Nephron progenitor cell (in vitro differentiated cells): ENCODE results near the gene RAPH1.

Experiments used
- DNase-seq: peaks from one replicate; pipeline ENCODE4 v3.0.0; 2021
- H3K27ac Mint-ChIP-seq: 2 replicates; pipeline ENCODE4 v1.8.0; 2021; ENCODE audit warnings: mild to moderate bottlenecking, moderate library complexity, mixed read lengths
- H3K27me3 Mint-ChIP-seq: 2 replicates; pipeline ENCODE4 v1.8.0; 2021; ENCODE audit warnings: mild to moderate bottlenecking, low read depth, mixed read lengths; ENCODE audit not compliant: poor library complexity
- H3K36me3 Mint-ChIP-seq: 2 replicates; pipeline ENCODE4 v1.8.0; 2021; ENCODE audit warnings: low read depth, mixed read lengths
- H3K4me1 Mint-ChIP-seq: 2 replicates; pipeline ENCODE4 v1.8.0; 2021; ENCODE audit warnings: mixed read lengths
- H3K4me3 Mint-ChIP-seq: 2 replicates; pipeline ENCODE4 v1.8.0; 2021; ENCODE audit warnings: mild to moderate bottlenecking, moderate library complexity, mixed read lengths
- H3K9me3 Mint-ChIP-seq: 2 replicates; pipeline ENCODE4 v1.8.0; 2021; ENCODE audit warnings: mild to moderate bottlenecking, moderate library complexity, mixed read lengths
- CTCF ChIP-seq: fragments of 200-600 bp; sonication (generic); IDR thresholded peaks from 2 replicates; pipeline ENCODE4 v1.5.0; 2021; ENCODE audit warnings: antibody characterized with exemption

RAPH1 gene, protein sequence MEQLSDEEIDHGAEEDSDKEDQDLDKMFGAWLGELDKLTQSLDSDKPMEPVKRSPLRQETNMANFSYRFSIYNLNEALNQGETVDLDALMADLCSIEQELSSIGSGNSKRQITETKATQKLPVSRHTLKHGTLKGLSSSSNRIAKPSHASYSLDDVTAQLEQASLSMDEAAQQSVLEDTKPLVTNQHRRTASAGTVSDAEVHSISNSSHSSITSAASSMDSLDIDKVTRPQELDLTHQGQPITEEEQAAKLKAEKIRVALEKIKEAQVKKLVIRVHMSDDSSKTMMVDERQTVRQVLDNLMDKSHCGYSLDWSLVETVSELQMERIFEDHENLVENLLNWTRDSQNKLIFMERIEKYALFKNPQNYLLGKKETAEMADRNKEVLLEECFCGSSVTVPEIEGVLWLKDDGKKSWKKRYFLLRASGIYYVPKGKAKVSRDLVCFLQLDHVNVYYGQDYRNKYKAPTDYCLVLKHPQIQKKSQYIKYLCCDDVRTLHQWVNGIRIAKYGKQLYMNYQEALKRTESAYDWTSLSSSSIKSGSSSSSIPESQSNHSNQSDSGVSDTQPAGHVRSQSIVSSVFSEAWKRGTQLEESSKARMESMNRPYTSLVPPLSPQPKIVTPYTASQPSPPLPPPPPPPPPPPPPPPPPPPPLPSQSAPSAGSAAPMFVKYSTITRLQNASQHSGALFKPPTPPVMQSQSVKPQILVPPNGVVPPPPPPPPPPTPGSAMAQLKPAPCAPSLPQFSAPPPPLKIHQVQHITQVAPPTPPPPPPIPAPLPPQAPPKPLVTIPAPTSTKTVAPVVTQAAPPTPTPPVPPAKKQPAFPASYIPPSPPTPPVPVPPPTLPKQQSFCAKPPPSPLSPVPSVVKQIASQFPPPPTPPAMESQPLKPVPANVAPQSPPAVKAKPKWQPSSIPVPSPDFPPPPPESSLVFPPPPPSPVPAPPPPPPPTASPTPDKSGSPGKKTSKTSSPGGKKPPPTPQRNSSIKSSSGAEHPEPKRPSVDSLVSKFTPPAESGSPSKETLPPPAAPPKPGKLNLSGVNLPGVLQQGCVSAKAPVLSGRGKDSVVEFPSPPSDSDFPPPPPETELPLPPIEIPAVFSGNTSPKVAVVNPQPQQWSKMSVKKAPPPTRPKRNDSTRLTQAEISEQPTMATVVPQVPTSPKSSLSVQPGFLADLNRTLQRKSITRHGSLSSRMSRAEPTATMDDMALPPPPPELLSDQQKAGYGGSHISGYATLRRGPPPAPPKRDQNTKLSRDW

GRCh38 chr2:203535078-203535783, at the start of gene RAPH1:
RAPH1 (minus strand) TSS chr2:203535301; CDS start chr2:203495353, 39,948 bp downstream.
- H3K4me3 Mint-ChIP-seq = peak within 1 kb of the TSS; percentile 92
- DNase-seq = peak; percentile 86

GRCh38 chr2:203584784-203585183, 49.7 kb upstream of the RAPH1 start:
- Mint-ChIP-seq H3K27me3 (no peaks in the 10 kb centered on the region), H3K4me1 (peaks cover 35% of the 10 kb centered on the region), H3K27ac (no peak overlapping the region), H3K4me3 (no peak overlapping the region), H3K36me3 (no peaks in the 10 kb centered on the region), H3K9me3 (no peaks in the 10 kb centered on the region)
- TF ChIP-seq CTCF = no peak
- DNase-seq = no peak

More at GRCh38 chr2:203535078-203535783, at the start of gene RAPH1:
- Mint-ChIP-seq H3K36me3 (peaks cover 16% of the 10 kb centered on the region), H3K27ac (peak within 1 kb of the TSS; percentile 98), H3K9me3 (peaks cover 33% of the 10 kb centered on the region), H3K27me3 (peaks cover 7% of the 10 kb centered on the region), H3K4me1 (peaks cover 45% of the 10 kb centered on the region)
- TF ChIP-seq CTCF = no peak

- Mint-ChIP-seq H3K9me3 (no peaks in the 10 kb centered on the region), H3K27me3 (no peaks in the 10 kb centered on the region), H3K4me3 (no peak overlapping the region), H3K36me3 (no peaks in the 10 kb centered on the region), H3K4me1 (peaks cover 35% of the 10 kb centered on the region), H3K27ac (no peak overlapping the region)
- DNase-seq = no peak
- no peak for TF ChIP-seq CTCF
Measured at GRCh38 chr2:203583701-203584100, 48.6 kb upstream of the RAPH1 start.

DNA sequence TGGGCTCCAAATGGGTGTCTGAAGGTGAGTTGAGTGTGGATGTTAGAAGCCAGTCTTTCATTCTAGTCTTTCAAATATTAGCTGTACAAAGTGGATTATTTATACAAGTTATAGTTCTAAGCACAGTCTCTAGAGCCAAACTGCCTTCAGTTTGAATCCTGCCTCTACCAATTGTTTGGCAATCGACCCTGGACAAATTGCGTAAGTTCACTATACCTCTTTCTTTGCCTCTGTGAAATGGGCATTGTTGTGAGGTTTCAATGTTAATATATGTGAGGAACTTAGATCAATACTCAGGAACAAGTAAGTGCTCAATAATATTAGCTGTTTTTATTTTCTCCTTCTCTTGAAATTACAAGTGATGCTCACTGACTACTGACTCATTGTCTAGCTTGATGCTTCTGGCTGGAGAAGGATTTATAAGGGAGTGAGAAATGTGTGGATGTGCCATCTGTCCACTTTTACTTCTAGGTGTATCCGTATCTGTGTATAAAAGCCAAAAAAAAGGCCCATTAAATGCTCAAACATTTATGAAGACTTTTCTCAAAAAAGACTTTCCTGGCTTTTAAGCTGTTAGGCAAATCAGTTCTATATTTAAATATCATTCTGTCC, 48.1 kb upstream of the RAPH1 start:
- no peaks in the 10 kb centered on the region for H3K27me3 Mint-ChIP-seq
- TF ChIP-seq CTCF = no peak
- H3K36me3 Mint-ChIP-seq = no peaks in the 10 kb centered on the region
- no peak overlapping the region for H3K4me3 Mint-ChIP-seq
- H3K9me3 Mint-ChIP-seq = no peaks in the 10 kb centered on the region
- no peak overlapping the region for H3K27ac Mint-ChIP-seq
- no peak for DNase-seq
- H3K4me1 Mint-ChIP-seq = peaks cover 37% of the 10 kb centered on the region

DNA sequence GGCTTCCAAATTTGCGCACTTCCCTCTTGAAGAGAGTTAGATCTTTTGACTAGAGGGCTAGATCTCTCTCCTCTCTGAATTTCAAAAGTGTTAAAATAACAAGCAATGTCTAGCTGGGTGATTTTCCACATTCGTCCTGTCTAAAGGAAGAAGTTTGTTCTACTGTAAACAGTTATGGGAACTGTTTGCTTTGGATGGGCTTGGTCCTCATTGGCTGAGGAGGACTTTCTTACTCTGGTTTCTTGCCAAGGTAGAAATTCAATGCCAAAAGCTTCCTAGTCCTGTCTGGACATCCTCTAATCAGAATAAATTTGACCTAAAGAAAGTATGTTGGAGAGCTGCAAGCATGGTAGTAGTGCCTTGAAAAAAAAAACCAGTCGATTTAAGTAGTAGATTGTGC, 47.4 kb upstream of the RAPH1 start:
- Mint-ChIP-seq H3K4me3 (no peak overlapping the region), H3K4me1 (peaks cover 38% of the 10 kb centered on the region), H3K9me3 (no peaks in the 10 kb centered on the region), H3K27me3 (no peaks in the 10 kb centered on the region), H3K36me3 (no peaks in the 10 kb centered on the region), H3K27ac (no peak overlapping the region)
- no peak for TF ChIP-seq CTCF
- DNase-seq = no peak
